DOHH2 (cell line): ENCODE results near the gene CPSF4L.

ENCODE experiments used
- H3F3A ChIP-seq: fragments of 200-600 bp; sonication (generic), shearing (Covaris generic); 2 replicates; pipeline ENCODE4 v1.6.0; 2016; ENCODE audit warnings: antibody characterized with exemption, mild to moderate bottlenecking; ENCODE audit not compliant: control insufficient read depth, insufficient read depth
- H3K27ac ChIP-seq: fragments of 200-600 bp; sonication (generic); 2 replicates; pipeline ENCODE4 v1.5.1; 2014; ENCODE audit warnings: low read depth, mild to moderate bottlenecking, low read length, moderate library complexity
- H3K27me3 ChIP-seq: fragments of 200-600 bp; sonication (generic); 2 replicates; pipeline ENCODE4 v1.6.1; 2014; ENCODE audit warnings: mild to moderate bottlenecking, low read length, mixed read lengths; ENCODE audit not compliant: control insufficient read depth
- H3K36me3 ChIP-seq: fragments of 200-600 bp; sonication (generic); 2 replicates; pipeline ENCODE4 v1.6.1; 2014; ENCODE audit warnings: mild to moderate bottlenecking, low read length, moderate library complexity, mixed read lengths; ENCODE audit not compliant: control insufficient read depth
- H3K4me1 ChIP-seq: fragments of 200-600 bp; sonication (generic); 2 replicates; pipeline ENCODE4 v1.6.1; 2014; ENCODE audit warnings: mild to moderate bottlenecking, low read length, mixed read lengths; ENCODE audit not compliant: control insufficient read depth
- H3K4me2 ChIP-seq: fragments of 200-600 bp; sonication (generic); 2 replicates; pipeline ENCODE4 v1.6.0; 2014; ENCODE audit warnings: mild to moderate bottlenecking, low read length, moderate library complexity
- H3K4me3 ChIP-seq: fragments of 200-600 bp; sonication (generic); 2 replicates; pipeline ENCODE4 v1.5.1; 2014; ENCODE audit warnings: mild to moderate bottlenecking, low read length, mixed read lengths
- H3K79me2 ChIP-seq: fragments of 200-600 bp; sonication (generic); 2 replicates; pipeline ENCODE4 v1.6.1; 2014; ENCODE audit warnings: mild to moderate bottlenecking, low read length, mixed read lengths; ENCODE audit not compliant: control insufficient read depth
- H3K9me2 ChIP-seq: fragments of 200-600 bp; sonication (generic); replicated peaks from 2 replicates; pipeline ENCODE4 v1.6.1; 2014; ENCODE audit warnings: mild to moderate bottlenecking, low read length, mixed read lengths; ENCODE audit not compliant: control insufficient read depth
- H3K9me3 ChIP-seq: fragments of 200-600 bp; sonication (generic); 2 replicates; pipeline ENCODE4 v1.6.1; 2014; ENCODE audit warnings: antibody characterized with exemption, low read length, mixed read lengths; ENCODE audit not compliant: control insufficient read depth, insufficient read depth
- H4K20me1 ChIP-seq: fragments of 200-600 bp; sonication (generic); 2 replicates; pipeline ENCODE4 v1.6.0; 2014; ENCODE audit warnings: low read depth, mild to moderate bottlenecking, antibody characterized with exemption, low read length, moderate library complexity; ENCODE audit not compliant: control insufficient read depth, insufficient read depth
- CTCF ChIP-seq: fragments of 200-600 bp; sonication (generic); IDR thresholded peaks from one replicate; pipeline ENCODE4 v1.5.1; 2014; ENCODE audit warnings: antibody characterized with exemption, mild to moderate bottlenecking, low read depth, low read length; ENCODE audit not compliant: poor library complexity, severe bottlenecking
- EZH2phosphoT487 ChIP-seq: fragments of 200-600 bp; sonication (generic); IDR thresholded peaks from 2 replicates; pipeline ENCODE4 v1.6.1; 2017; ENCODE audit warnings: borderline replicate concordance, mild to moderate bottlenecking, antibody characterized with exemption, low read length, moderate library complexity, mixed read lengths

CPSF4L gene

DNA sequence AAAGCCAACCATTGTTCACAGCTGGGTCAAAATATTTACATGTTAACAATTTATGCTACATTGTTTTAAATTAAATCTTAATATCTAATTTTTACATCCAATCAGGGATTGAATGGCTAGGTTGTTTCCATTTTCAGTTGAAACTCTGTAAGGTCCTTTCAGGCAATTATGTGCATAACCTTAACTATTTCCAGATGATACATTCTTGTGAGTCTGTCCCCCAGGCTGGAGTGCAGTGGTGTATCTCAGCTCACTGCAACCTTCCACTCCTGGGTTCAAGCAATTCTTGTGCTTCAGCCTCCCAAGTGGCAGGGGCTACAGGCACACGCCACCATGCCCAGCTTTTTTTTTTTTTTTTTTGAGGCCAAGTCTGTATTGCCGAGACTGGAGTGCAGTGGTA is 39.7 kb upstream of the CPSF4L start:
- Histone ChIP-seq H3K27me3 (no peaks in the 10 kb centered on the region; the same call in 1 of the 2 replicates), H3K4me2 (no peak overlapping the region), H3K4me1 (no peaks in the 10 kb centered on the region), H4K20me1 (no peaks in the 10 kb centered on the region), H3K4me3 (no peak overlapping the region), H3K9me3 (no peaks in the 10 kb centered on the region), H3K27ac (no peak overlapping the region), H3K9me2 (no peaks in the 10 kb centered on the region), H3K79me2 (no peaks in the 10 kb centered on the region), H3F3A (no peaks in the 10 kb centered on the region), H3K36me3 (no peaks in the 10 kb centered on the region)
- TF ChIP-seq EZH2phosphoT487 (no peak), CTCF (no peak)

DNA sequence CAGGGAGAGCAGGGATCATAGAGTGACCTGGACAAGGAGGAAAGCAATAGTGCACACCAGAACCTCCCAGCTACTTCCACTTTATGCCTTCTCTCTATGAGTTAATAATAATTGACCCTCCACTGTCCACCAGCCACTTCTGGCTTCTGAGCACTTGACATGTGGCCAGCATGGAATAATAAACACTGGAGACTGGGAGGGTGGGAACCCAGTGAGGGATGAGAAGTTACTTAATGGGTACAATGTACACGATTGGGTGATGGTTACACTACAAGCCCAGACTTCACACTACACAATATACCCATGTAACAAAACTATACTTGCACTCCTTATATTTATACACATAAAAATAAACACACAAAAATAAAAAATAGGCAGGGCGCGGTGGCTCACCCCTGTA is 38.7 kb upstream of the CPSF4L start:
- Histone ChIP-seq H3K9me2 (no peaks in the 10 kb centered on the region), H3K9me3 (no peaks in the 10 kb centered on the region), H3K4me3 (no peak overlapping the region), H3F3A (no peaks in the 10 kb centered on the region), H3K27ac (no peak overlapping the region), H3K4me2 (no peak overlapping the region), H3K27me3 (no peaks in the 10 kb centered on the region), H3K4me1 (no peaks in the 10 kb centered on the region), H3K79me2 (no peaks in the 10 kb centered on the region), H4K20me1 (no peaks in the 10 kb centered on the region), H3K36me3 (no peaks in the 10 kb centered on the region)
- TF ChIP-seq EZH2phosphoT487 (no peak), CTCF (no peak)

- Histone ChIP-seq H3K27ac (no peak overlapping the region), H4K20me1 (no peaks in the 10 kb centered on the region), H3F3A (no peaks in the 10 kb centered on the region), H3K4me3 (no peak overlapping the region), H3K9me2 (no peaks in the 10 kb centered on the region), H3K79me2 (no peaks in the 10 kb centered on the region), H3K36me3 (no peaks in the 10 kb centered on the region), H3K4me2 (no peak overlapping the region), H3K9me3 (no peaks in the 10 kb centered on the region), H3K4me1 (no peaks in the 10 kb centered on the region), H3K27me3 (no peaks in the 10 kb centered on the region)
- TF ChIP-seq CTCF (no peak), EZH2phosphoT487 (no peak)
Observed at GRCh38 chr17:73297934-73298861, 36.5 kb upstream of the CPSF4L start.
